Loucy (cell line): ENCODE results near the gene CAMKMT.

Source experiments
- H2AFZ ChIP-seq: fragments of 200-600 bp; sonication (generic); 2 replicates; pipeline ENCODE4 v1.6.0; 2016; ENCODE audit warnings: antibody characterized with exemption, mild to moderate bottlenecking, low read length, moderate library complexity
- H3F3A ChIP-seq: fragments of 200-600 bp; 2 replicates; pipeline ENCODE4 v1.6.0; 2016; ENCODE audit warnings: antibody characterized with exemption, low read depth, mild to moderate bottlenecking
- H3K27me3 ChIP-seq: fragments of 200-600 bp; sonication (generic); 2 replicates; pipeline ENCODE4 v1.6.1; 2014; ENCODE audit warnings: low read length, mild to moderate bottlenecking; ENCODE audit not compliant: insufficient read depth, poor library complexity, severe bottlenecking
- H3K36me3 ChIP-seq: fragments of 200-600 bp; sonication (generic); 2 replicates; pipeline ENCODE4 v1.6.1; 2016; ENCODE audit warnings: low read length; ENCODE audit not compliant: insufficient read depth
- H3K4me1 ChIP-seq: fragments of 200-600 bp; sonication (generic); 2 replicates; pipeline ENCODE4 v1.5.1; 2014; ENCODE audit warnings: low read length, mild to moderate bottlenecking; ENCODE audit not compliant: insufficient read depth, poor library complexity, severe bottlenecking
- H3K4me2 ChIP-seq: fragments of 200-600 bp; sonication (generic); 2 replicates; pipeline ENCODE4 v1.6.0; 2014; ENCODE audit warnings: antibody characterized with exemption, low read length, low read depth, mild to moderate bottlenecking; ENCODE audit not compliant: poor library complexity, severe bottlenecking
- H3K4me3 ChIP-seq: fragments of 200-600 bp; sonication (generic); 2 replicates; pipeline ENCODE4 v1.5.1; 2014; ENCODE audit warnings: low read length, mild to moderate bottlenecking, mixed read lengths; ENCODE audit not compliant: poor library complexity, severe bottlenecking
- H3K79me2 ChIP-seq: fragments of 200-600 bp; sonication (generic); 2 replicates; pipeline ENCODE4 v1.6.1; 2014; ENCODE audit warnings: low read length; ENCODE audit not compliant: insufficient read depth
- H3K9ac ChIP-seq: fragments of 200-600 bp; sonication (generic); 2 replicates; pipeline ENCODE4 v1.6.0; 2014; ENCODE audit warnings: mild to moderate bottlenecking, low read depth, low read length, moderate library complexity; ENCODE audit not compliant: poor library complexity, severe bottlenecking
- H3K9me2 ChIP-seq: fragments of 200-600 bp; sonication (generic); replicated peaks from 2 replicates; pipeline ENCODE4 v1.6.1; 2016; ENCODE audit warnings: low read depth, low read length, mixed read lengths
- H3K9me3 ChIP-seq: fragments of 200-600 bp; sonication (generic); 2 replicates; pipeline ENCODE4 v1.6.1; 2014; ENCODE audit warnings: mild to moderate bottlenecking, antibody characterized with exemption, low read length, low read depth; ENCODE audit not compliant: insufficient read depth
- H4K20me1 ChIP-seq: fragments of 200-600 bp; sonication (generic); 2 replicates; pipeline ENCODE4 v1.6.0; 2014; ENCODE audit warnings: antibody characterized with exemption, low read length, mild to moderate bottlenecking; ENCODE audit not compliant: insufficient read depth, poor library complexity, severe bottlenecking
- EZH2phosphoT487 ChIP-seq: fragments of 200-600 bp; IDR thresholded peaks from 2 replicates; pipeline ENCODE4 v1.6.1; 2018; ENCODE audit warnings: antibody characterized with exemption, mild to moderate bottlenecking, moderate library complexity, borderline replicate concordance
- TF ChIP-seq, protein P1 (sequence below): fragments of 200-600 bp; sonication (generic); conservative IDR thresholded peaks from 2 replicates; pipeline ENCODE4 v1.5.1; 2014; ENCODE audit warnings: mild to moderate bottlenecking, antibody characterized with exemption, low read length

Gene CAMKMT

GRCh38 chr2:44813165-44813564 is 451.4 kb downstream of the CAMKMT start:
- H3F3A ChIP-seq: no peaks in the 10 kb centered on the region
- no peaks in the 10 kb centered on the region for H3K36me3 ChIP-seq
- no peak overlapping the region for H3K9ac ChIP-seq
- no peaks in the 10 kb centered on the region for H3K9me2 ChIP-seq
- H3K27me3 ChIP-seq: no peaks in the 10 kb centered on the region
- H2AFZ ChIP-seq: no peak overlapping the region
- TF ChIP-seq, protein P1, sequence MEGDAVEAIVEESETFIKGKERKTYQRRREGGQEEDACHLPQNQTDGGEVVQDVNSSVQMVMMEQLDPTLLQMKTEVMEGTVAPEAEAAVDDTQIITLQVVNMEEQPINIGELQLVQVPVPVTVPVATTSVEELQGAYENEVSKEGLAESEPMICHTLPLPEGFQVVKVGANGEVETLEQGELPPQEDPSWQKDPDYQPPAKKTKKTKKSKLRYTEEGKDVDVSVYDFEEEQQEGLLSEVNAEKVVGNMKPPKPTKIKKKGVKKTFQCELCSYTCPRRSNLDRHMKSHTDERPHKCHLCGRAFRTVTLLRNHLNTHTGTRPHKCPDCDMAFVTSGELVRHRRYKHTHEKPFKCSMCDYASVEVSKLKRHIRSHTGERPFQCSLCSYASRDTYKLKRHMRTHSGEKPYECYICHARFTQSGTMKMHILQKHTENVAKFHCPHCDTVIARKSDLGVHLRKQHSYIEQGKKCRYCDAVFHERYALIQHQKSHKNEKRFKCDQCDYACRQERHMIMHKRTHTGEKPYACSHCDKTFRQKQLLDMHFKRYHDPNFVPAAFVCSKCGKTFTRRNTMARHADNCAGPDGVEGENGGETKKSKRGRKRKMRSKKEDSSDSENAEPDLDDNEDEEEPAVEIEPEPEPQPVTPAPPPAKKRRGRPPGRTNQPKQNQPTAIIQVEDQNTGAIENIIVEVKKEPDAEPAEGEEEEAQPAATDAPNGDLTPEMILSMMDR: no peak
- no peak for TF ChIP-seq EZH2phosphoT487
- H4K20me1 ChIP-seq: no peaks in the 10 kb centered on the region
- no peak overlapping the region for H3K4me3 ChIP-seq
- H3K79me2 ChIP-seq: no peaks in the 10 kb centered on the region
- no peak overlapping the region for H3K4me2 ChIP-seq
- no peaks in the 10 kb centered on the region for H3K9me3 ChIP-seq
- H3K4me1 ChIP-seq: no peaks in the 10 kb centered on the region

DNA sequence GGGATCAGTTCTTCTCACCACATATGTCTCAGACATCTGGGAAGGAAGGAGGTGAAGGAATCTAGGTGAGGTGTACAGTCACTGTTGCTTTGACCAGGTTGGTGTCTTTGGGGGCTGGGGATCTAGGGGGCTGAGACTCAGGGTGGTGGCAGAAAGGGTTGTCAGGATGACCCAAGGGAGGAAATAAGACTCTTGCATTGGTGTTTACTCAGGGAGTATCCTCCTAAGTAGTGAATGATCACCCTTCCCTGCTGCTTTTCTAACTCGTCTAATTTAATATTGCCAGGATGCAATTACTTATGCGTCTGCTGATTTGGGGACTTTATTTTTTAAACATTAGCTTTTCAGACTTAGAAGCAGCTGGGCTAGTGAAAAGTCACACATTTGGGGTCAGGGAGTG is 451.9 kb downstream of the CAMKMT start:
- H3K9me2 ChIP-seq: no peaks in the 10 kb centered on the region
- no peaks in the 10 kb centered on the region for H3K79me2 ChIP-seq
- H3F3A ChIP-seq: no peaks in the 10 kb centered on the region
- H3K4me2 ChIP-seq: no peak overlapping the region
- no peak overlapping the region for H3K4me3 ChIP-seq
- no peak overlapping the region for H2AFZ ChIP-seq
- no peak overlapping the region for H3K9ac ChIP-seq
- H3K9me3 ChIP-seq: no peaks in the 10 kb centered on the region
- no peak for TF ChIP-seq EZH2phosphoT487
- TF ChIP-seq, protein P1: no peak
- no peaks in the 10 kb centered on the region for H3K27me3 ChIP-seq
- no peaks in the 10 kb centered on the region for H3K4me1 ChIP-seq
- H4K20me1 ChIP-seq: no peaks in the 10 kb centered on the region
- no peaks in the 10 kb centered on the region for H3K36me3 ChIP-seq

DNA sequence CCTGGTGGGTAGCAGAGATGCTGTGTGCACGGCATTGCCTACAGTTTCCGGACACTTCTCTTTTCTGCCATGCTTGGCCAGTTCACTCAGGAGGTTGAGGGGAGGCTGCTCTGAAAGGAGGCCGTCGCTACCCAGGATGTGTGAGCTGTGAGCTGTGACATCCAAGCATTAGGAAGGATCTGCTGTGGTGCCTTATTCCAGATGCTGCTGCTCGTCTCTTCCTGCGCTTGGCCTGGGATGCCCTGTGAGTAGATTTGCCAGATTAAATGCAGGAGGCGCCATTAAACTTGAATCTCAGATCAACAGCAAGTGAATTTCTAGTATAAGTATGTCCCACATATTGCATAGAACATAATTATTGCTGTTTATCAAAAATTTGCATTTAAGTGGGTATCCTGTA is 455.5 kb downstream of the CAMKMT start:
- TF ChIP-seq, protein P1: no peak
- no peak for TF ChIP-seq EZH2phosphoT487
- H3K9ac ChIP-seq: no peak overlapping the region
- no peaks in the 10 kb centered on the region for H3K27me3 ChIP-seq
- no peaks in the 10 kb centered on the region for H4K20me1 ChIP-seq
- no peak overlapping the region for H3K4me3 ChIP-seq
- no peaks in the 10 kb centered on the region for H3F3A ChIP-seq
- no peaks in the 10 kb centered on the region for H3K9me3 ChIP-seq
- no peaks in the 10 kb centered on the region for H3K4me1 ChIP-seq
- no peak overlapping the region for H2AFZ ChIP-seq
- no peaks in the 10 kb centered on the region for H3K9me2 ChIP-seq
- H3K79me2 ChIP-seq: no peaks in the 10 kb centered on the region
- no peak overlapping the region for H3K4me2 ChIP-seq
- H3K36me3 ChIP-seq: no peaks in the 10 kb centered on the region
